Islet of Langerhans (tissue), 1 donor: ENCODE data around the gene TNNT2.

Experiments used
- FAIRE-seq: peaks from one replicate; lab custom pipeline; 2011; peaks lifted over from hg19 to GRCh38; lab: Jason Lieb, UNC

The TNNT2 gene

GRCh38 chr1:201376464-201377374 is 761 bp downstream of the TNNT2 start:
- FAIRE-seq = no peak

GRCh38 chr1:201376107-201376463 is 1.4 kb downstream of the TNNT2 start:
- FAIRE-seq = no peak

GRCh38 chr1:201375169-201375568 is 2.3 kb downstream of the TNNT2 start:
- no peak for FAIRE-seq

GRCh38 chr1:201374364-201374763 is 3.1 kb downstream of the TNNT2 start:
- no peak for FAIRE-seq

GRCh38 chr1:201371792-201372191 is 5.7 kb downstream of the TNNT2 start:
- no peak for FAIRE-seq

GRCh38 chr1:201371276-201371675 is 6.2 kb downstream of the TNNT2 start:
- FAIRE-seq = no peak

- FAIRE-seq = no peak
Observed at GRCh38 chr1:201370500-201370899, 7.0 kb downstream of the TNNT2 start.

- no peak for FAIRE-seq
Observed at GRCh38 chr1:201369209-201369608, 8.3 kb downstream of the TNNT2 start.

- no peak for FAIRE-seq
Observed at GRCh38 chr1:201366696-201367095, 10.8 kb downstream of the TNNT2 start.

GRCh38 chr1:201365251-201365650 is 12.2 kb downstream of the TNNT2 start:
- FAIRE-seq = no peak

GRCh38 chr1:201364808-201365105 is 12.7 kb downstream of the TNNT2 start:
- no peak for FAIRE-seq

- FAIRE-seq = no peak
Observed at GRCh38 chr1:201363467-201363866, 14.0 kb downstream of the TNNT2 start.

- no peak for FAIRE-seq
Observed at GRCh38 chr1:201362906-201363305, 14.6 kb downstream of the TNNT2 start.

- no peak for FAIRE-seq
Observed at GRCh38 chr1:201361652-201362504, 15.6 kb downstream of the TNNT2 start.

- no peak for FAIRE-seq
Observed at GRCh38 chr1:201360901-201361651, 16.4 kb downstream of the TNNT2 start.

GRCh38 chr1:201360486-201360885 is 17.0 kb downstream of the TNNT2 start:
- FAIRE-seq = no peak

- no peak for FAIRE-seq
Observed at GRCh38 chr1:201359873-201360210, 17.6 kb downstream of the TNNT2 start.

GRCh38 chr1:201359031-201359872 is 18.2 kb downstream of the TNNT2 start:
- no peak for FAIRE-seq

- no peak for FAIRE-seq
Observed at GRCh38 chr1:201358596-201358995, 18.9 kb downstream of the TNNT2 start.

- FAIRE-seq = no peak
Observed at GRCh38 chr1:201357636-201358348, 19.7 kb downstream of the TNNT2 start.

GRCh38 chr1:201357211-201357610 is 20.3 kb downstream of the TNNT2 start:
- FAIRE-seq = no peak
